ENCODE measurements around the gene GLI3. TPM values are rescaled to one million over a fixed set of nuclear protein-coding genes. Genes with fewer than 3 reads are reported as not detected.
A peak's percentile ranks its signal among the peaks of the same experiment; 100 is the strongest.

GLI3 gene
- total and polyA plus RNA-seq, 2 of the 8 experiments (the other 6 are each of a cell fraction or from before 2014, with no cell fraction given), result 8.0 to 31.1 TPM

GRCh38 chr7:42143711-42144600 is 93.1 kb downstream of the GLI3 start:
- no peak for FAIRE-seq
- no peak overlapping the region for H2AK5ac ChIP-seq (ENCODE audit: low read depth, low read length)
- peak in 1 of 2 experiments; percentile 33 for DNase-seq (ENCODE audit: low read depth in 1 of 2, low spot score in 2 of 2)
- H3K27me3 ChIP-seq (replicated peaks in 1 of 4; ENCODE audit: control insufficient read depth in 3 of 4, extremely low read depth in 1 of 4, insufficient read depth in 3 of 4, low read length in 3 of 4), result no peaks in the 10 kb centered on the region
- no peak overlapping the region for H2BK15ac ChIP-seq (ENCODE audit: low read length)
- peaks cover 0 to 2% of the 10 kb centered on the region in 2 experiments for H4K20me1 ChIP-seq (replicated peaks in 1 of 2; ENCODE audit: control insufficient read depth in 1 of 2, insufficient read depth in 2 of 2, low read length in 2 of 2)
- no peak overlapping the region for H2BK120ac ChIP-seq (replicated peaks; ENCODE audit: low read depth, low read length)
- H2BK20ac ChIP-seq (ENCODE audit: low read length), result no peak overlapping the region
- no peak overlapping the region for H2AFZ ChIP-seq (ENCODE audit: low read length)
- no peak overlapping the region for H3K14ac ChIP-seq (ENCODE audit: insufficient read length)
- no peak overlapping the region for H2BK12ac ChIP-seq (ENCODE audit: low read depth, low read length)
- H3K36me3 ChIP-seq (ENCODE audit: control insufficient read depth in 2 of 4, insufficient read depth in 4 of 4, low read length in 3 of 4), result no peaks in the 10 kb centered on the region
- H3K4me2 ChIP-seq (ENCODE audit: insufficient read depth in 1 of 2, low read depth in 2 of 2, low read length in 2 of 2), result no peak overlapping the region
- H3K23me2 ChIP-seq (ENCODE audit: low read depth, low read length), result no peaks in the 10 kb centered on the region
- no peaks in the 10 kb centered on the region for H3K4me1 ChIP-seq (replicated peaks in 1 of 4; ENCODE audit: control insufficient read depth in 3 of 4, insufficient read depth in 4 of 4, low read length in 3 of 4)
- H3K4ac ChIP-seq (replicated peaks; ENCODE audit: insufficient read length, low read depth, low read length), result no peak overlapping the region
- no peak overlapping the region for H3K18ac ChIP-seq (ENCODE audit: extremely low read depth, low read length)
- no peak overlapping the region for H3K9ac ChIP-seq (replicated peaks in 1 of 4; ENCODE audit: extremely low read depth in 1 of 4, low read depth in 3 of 4, low read length in 3 of 4)
- no peak overlapping the region for H3K4me3 ChIP-seq (ENCODE audit: extremely low read depth in 1 of 4, insufficient read depth in 2 of 4, low read depth in 3 of 4, low read length in 4 of 4)
- H2BK5ac ChIP-seq (ENCODE audit: low read depth, low read length), result no peak overlapping the region
- H3K79me2 ChIP-seq (ENCODE audit: control insufficient read depth in 1 of 2, insufficient read depth in 2 of 2, low read length in 2 of 2), result no peaks in the 10 kb centered on the region
- no peak overlapping the region for H3K27ac ChIP-seq (ENCODE audit: low read depth, low read length)
- no peaks in the 10 kb centered on the region for H3K9me3 ChIP-seq (ENCODE audit: insufficient read depth in 2 of 2, low read depth in 1 of 2, low read length in 1 of 2)
- 94% methylated on average over 14 of the region's 14 CpGs; no CpG with 5 or more reads in 1 of the 2 experiments for WGBS, 2 experiments (ENCODE audit: extremely low coverage in 1 of 2, insufficient coverage in 1 of 2, insufficient read length in 1 of 2, insufficient replicate concordance in 2 of 2, low coverage in 1 of 2, low lambda C conversion rate in 2 of 2, missing lambda C conversion rate in 1 of 2)
- H3K23ac ChIP-seq (ENCODE audit: insufficient read length), result no peak overlapping the region
- H4K91ac ChIP-seq (replicated peaks; ENCODE audit: insufficient read length, low read length), result no peak overlapping the region
- H4K8ac ChIP-seq (ENCODE audit: extremely low read depth, insufficient read depth, low read length), result no peak overlapping the region
- POLR2A ChIA-PET (ENCODE audit: partially characterized antibody), result no interaction called here
- H3K79me1 ChIP-seq (ENCODE audit: low read depth, low read length), result no peaks in the 10 kb centered on the region
- CTCF ChIA-PET (ENCODE audit: partially characterized antibody), result interaction anchor here (0.6 to 1.4 kb wide), 4 partner anchors 34 to 67 kb away, joined by 3 to 6 read pairs (median 4); no protein-coding TSS in a partner anchor
- no peak overlapping the region for H3K56ac ChIP-seq (replicated peaks; ENCODE audit: insufficient read length, low read depth, low read length)
- H4K5ac ChIP-seq (ENCODE audit: insufficient read length, low read depth, low read length), result no peak overlapping the region
- no peak for TF ChIP-seq FOSL1 (IDR thresholded peaks at IDR 0.05; ENCODE audit: insufficient read depth, low read depth, low read length)
- no peak for TF ChIP-seq SAP30 (IDR thresholded peaks at IDR 0.05; ENCODE audit: insufficient read depth, insufficient replicate concordance, low read length)
- TF ChIP-seq RAD21 (IDR thresholded peaks at IDR 0.05 in 1 of 2, conservative IDR thresholded peaks at IDR 0.05 in 1 of 2; ENCODE audit: low read depth in 2 of 2, low read length in 2 of 2), result no peak
- TF ChIP-seq RBBP5 (IDR thresholded peaks at IDR 0.05; ENCODE audit: borderline replicate concordance, low read depth, low read length), result no peak
- TF ChIP-seq JUN (IDR thresholded peaks at IDR 0.05; ENCODE audit: low read depth, low read length), result no peak
- no peak for TF ChIP-seq HDAC2 (IDR thresholded peaks at IDR 0.05; ENCODE audit: borderline replicate concordance in 1 of 2, low read depth in 2 of 2, low read length in 2 of 2)
- TF ChIP-seq SP2 (IDR thresholded peaks at IDR 0.05; ENCODE audit: low read length), result no peak
- TF ChIP-seq JUND (IDR thresholded peaks at IDR 0.05; ENCODE audit: low read length), result no peak
